ENCODE results near the gene PCK2. TPM values are rescaled to one million over a fixed set of nuclear protein-coding genes. Genes with fewer than 3 reads are reported as not detected.

The PCK2 gene
- total RNA-seq, 1 experiment from 2014 or later = 48.9 TPM

GRCh38 chr14:24075485-24076301, 18.4 kb upstream of the PCK2 start:
- peaks cover 29 to 38% of the 10 kb centered on the region in 2 experiments for H3K4me1 Mint-ChIP-seq
- DNase-seq = no peak
- Histone ChIP-seq H3K79me1 (ENCODE audit: insufficient read depth, low read depth, low read length, poor library complexity, severe bottlenecking) (no peaks in the 10 kb centered on the region), H3T11ph (ENCODE audit: low read length) (no peak overlapping the region), H3K14ac (ENCODE audit: insufficient read depth, low read length) (no peak overlapping the region; the same call in 1 of the 2 replicates), H3K56ac (ENCODE audit: insufficient read length, low read depth, low read length) (no peak overlapping the region), H2BK12ac (ENCODE audit: insufficient read length, low read depth, low read length) (no peak overlapping the region), H3K9me3 (ENCODE audit: control insufficient read depth, low read depth, low read length) (no peaks in the 10 kb centered on the region), H2BK20ac (ENCODE audit: low read depth, low read length, poor library complexity, severe bottlenecking) (no peak overlapping the region), H4K91ac (ENCODE audit: insufficient read length, low read depth, low read length) (no peak overlapping the region), H3K4me2 (ENCODE audit: insufficient read depth, insufficient read length, low read length) (no peak overlapping the region), H3K27ac (ENCODE audit: insufficient read length, low read depth, low read length) (no peak overlapping the region), H4K5ac (ENCODE audit: insufficient read length, low read depth, low read length) (no peak overlapping the region), H2BK120ac (ENCODE audit: low read depth, low read length, poor library complexity, severe bottlenecking) (no peak overlapping the region), H4K20me1 (ENCODE audit: control insufficient read depth, insufficient read depth, insufficient read length) (no peaks in the 10 kb centered on the region), H3K27me3 (ENCODE audit: insufficient read depth, low read length) (no peaks in the 10 kb centered on the region), H3K9ac (ENCODE audit: extremely low read depth, insufficient read length, low read length) (no peak overlapping the region), H2BK15ac (ENCODE audit: low read depth, low read length) (no peak overlapping the region), H2AFZ (ENCODE audit: low read length) (no peak overlapping the region), H3K4me1 (ENCODE audit: insufficient read depth, low read length) (peaks cover 5% of the 10 kb centered on the region; the same call in 1 of the 2 replicates), H2AK5ac (ENCODE audit: insufficient read length, low read length) (no peak overlapping the region), H3K4ac (ENCODE audit: low read depth, low read length) (no peak overlapping the region), H3K23me2 (ENCODE audit: insufficient read length, low read depth, low read length, poor library complexity, severe bottlenecking) (no peaks in the 10 kb centered on the region), H3K23ac (ENCODE audit: insufficient read length, low read depth, low read length) (no peak overlapping the region), H2BK5ac (ENCODE audit: insufficient read length, low read length) (no peak overlapping the region), H4K8ac (replicated peaks; ENCODE audit: insufficient read length, low read depth, low read length) (no peak overlapping the region), H3K18ac (ENCODE audit: insufficient read length, low read depth, low read length) (no peak overlapping the region), H3K79me2 (ENCODE audit: insufficient read depth, low read length) (no peaks in the 10 kb centered on the region)
- no peaks in the 10 kb centered on the region for H3K36me3 Mint-ChIP-seq (ENCODE audit: insufficient read depth in 1 of 3, low read depth in 3 of 3)
- TF ChIP-seq, protein P1, sequence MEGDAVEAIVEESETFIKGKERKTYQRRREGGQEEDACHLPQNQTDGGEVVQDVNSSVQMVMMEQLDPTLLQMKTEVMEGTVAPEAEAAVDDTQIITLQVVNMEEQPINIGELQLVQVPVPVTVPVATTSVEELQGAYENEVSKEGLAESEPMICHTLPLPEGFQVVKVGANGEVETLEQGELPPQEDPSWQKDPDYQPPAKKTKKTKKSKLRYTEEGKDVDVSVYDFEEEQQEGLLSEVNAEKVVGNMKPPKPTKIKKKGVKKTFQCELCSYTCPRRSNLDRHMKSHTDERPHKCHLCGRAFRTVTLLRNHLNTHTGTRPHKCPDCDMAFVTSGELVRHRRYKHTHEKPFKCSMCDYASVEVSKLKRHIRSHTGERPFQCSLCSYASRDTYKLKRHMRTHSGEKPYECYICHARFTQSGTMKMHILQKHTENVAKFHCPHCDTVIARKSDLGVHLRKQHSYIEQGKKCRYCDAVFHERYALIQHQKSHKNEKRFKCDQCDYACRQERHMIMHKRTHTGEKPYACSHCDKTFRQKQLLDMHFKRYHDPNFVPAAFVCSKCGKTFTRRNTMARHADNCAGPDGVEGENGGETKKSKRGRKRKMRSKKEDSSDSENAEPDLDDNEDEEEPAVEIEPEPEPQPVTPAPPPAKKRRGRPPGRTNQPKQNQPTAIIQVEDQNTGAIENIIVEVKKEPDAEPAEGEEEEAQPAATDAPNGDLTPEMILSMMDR (conservative IDR thresholded peaks at IDR 0.05) = no peak
- no CpG with 5 or more reads among the region's 11 CpGs for WGBS (ENCODE audit: extremely low coverage, insufficient read length, low lambda C conversion rate)
- no peak overlapping the region for H3K4me3 Mint-ChIP-seq
- H3K27ac Mint-ChIP-seq = no peak overlapping the region; a peak in 2 of 7 replicates
- H3K9me3 Mint-ChIP-seq = no peaks in the 10 kb centered on the region
- peaks cover 6% of the 10 kb centered on the region for H3K27me3 Mint-ChIP-seq (ENCODE audit: low read depth)

All from H9 (cell line).